DMS153 (cell line): Measurements from ENCODE around the gene BTBD6.
"Not testable (repeated sequence)": the region's sequence is repeated elsewhere in the genome, so short reads cannot be mapped to it uniquely, and the experiment has no call there.

Experiments
- DNase-seq: peaks from one replicate; lab custom pipeline; 2025; lab: John Stamatoyannopoulos, UW

The BTBD6 gene

GRCh38 chr14:105294142-105294597 is 45.8 kb downstream of the BTBD6 start:
- DNase-seq, result peak; percentile 43

- DNase-seq, result not testable (repeated sequence)
Measured at GRCh38 chr14:105297311-105297710, 49.0 kb downstream of the BTBD6 start.

- no peak for DNase-seq
Measured at GRCh38 chr14:105299654-105300541, 51.6 kb downstream of the BTBD6 start.
